Panc1 (cell line): ENCODE measurements around the gene SIRPG. TPM values are rescaled to one million over a fixed set of nuclear protein-coding genes. Genes with fewer than 3 reads are reported as not detected.

Source experiments
- ATAC-seq: fragments of 200-7000 bp; cut with Tn5 transposase; 2 replicates; pipeline ENCODE4 v1.9.1; 2020; ENCODE audit warnings: mild to moderate bottlenecking, moderate library complexity
- BruUV-seq: library from RNA; stranded (reverse); fragments of 400-500 nt; replicated peaks from 2 replicates; lab custom pipeline; 2021; lab: Mats Ljungman, UMichigan
- CTCF ChIA-PET: fragments of 300-600 bp; sonication (Branson Sonifier 250); formaldehyde crosslinking; loops from one replicate; lab custom pipeline; 2022; ENCODE audit warnings: antibody characterized with exemption; lab: Charles Lee
- POLR2A ChIA-PET: fragments of 300-600 bp; sonication (Branson Sonifier 250); formaldehyde crosslinking; loops from one replicate; lab custom pipeline; 2022; ENCODE audit warnings: antibody characterized with exemption; lab: Charles Lee
- DNase-seq: peaks from one replicate; pipeline ENCODE4 v3.0.0-alpha.2; 2010; ENCODE audit warnings: low read depth, low spot score
- H3K27ac ChIP-seq: 2 replicates; pipeline ENCODE4 v1.5.1; 2011; ENCODE audit warnings: mild to moderate bottlenecking, low read length, inconsistent platforms
- H3K27me3 ChIP-seq: fragments of 200-500 bp; sonication (Bioruptor generic); 2 replicates; pipeline ENCODE4 v1.6.0; 2014; ENCODE audit warnings: low read length, inconsistent platforms; ENCODE audit not compliant: control insufficient read depth, insufficient read depth
- H3K36me3 ChIP-seq: fragments of 200-500 bp; sonication (Bioruptor generic); 2 replicates; pipeline ENCODE4 v1.5.1; 2014; ENCODE audit warnings: inconsistent platforms, mild to moderate bottlenecking, low read length, moderate library complexity; ENCODE audit not compliant: control insufficient read depth, insufficient read depth
- H3K4me1 ChIP-seq: 2 replicates; pipeline ENCODE4 v1.5.1; 2011; ENCODE audit warnings: inconsistent platforms, mild to moderate bottlenecking, low read length, moderate library complexity; ENCODE audit not compliant: control insufficient read depth, insufficient read depth
- H3K4me3 ChIP-seq, 2 experiments: 2 replicates each; pipeline ENCODE4 v1.5.1; 2011 to 2012; ENCODE audit warnings: low read depth in 2 of 2, low read length in 2 of 2, mild to moderate bottlenecking in 2 of 2, inconsistent platforms in 1 of 2, moderate library complexity in 1 of 2
- H3K9me3 ChIP-seq: fragments of 200-500 bp; sonication (Bioruptor generic); 2 replicates; pipeline ENCODE4 v1.5.1; 2014; ENCODE audit warnings: low read depth, mild to moderate bottlenecking, inconsistent platforms, low read length, moderate library complexity; ENCODE audit not compliant: control insufficient read depth, insufficient read depth
- CTCF ChIP-seq: fragments of 450-650 bp; IDR thresholded peaks from 2 replicates; pipeline ENCODE4 v1.5.1; 2017; ENCODE audit warnings: mild to moderate bottlenecking
- POLR2AphosphoS5 ChIP-seq: IDR thresholded peaks from 2 replicates; pipeline ENCODE4 v1.6.1; 2012; ENCODE audit warnings: mild to moderate bottlenecking, low read depth, low read length, moderate library complexity
- REST ChIP-seq, 2 experiments: IDR thresholded peaks; 2 replicates each; pipeline ENCODE4 v1.6.1; 2011 to 2012; ENCODE audit warnings: low read depth in 2 of 2, control low read depth in 1 of 2, low read length in 1 of 2, mild to moderate bottlenecking in 1 of 2, moderate library complexity in 1 of 2; ENCODE audit not compliant: insufficient read depth in 1 of 2
- SIN3A ChIP-seq: IDR thresholded peaks from 2 replicates; pipeline ENCODE4 v1.6.1; 2012; ENCODE audit warnings: low read depth, mild to moderate bottlenecking, low read length, moderate library complexity, borderline replicate concordance; ENCODE audit not compliant: insufficient read depth
- TCF7L2 ChIP-seq: IDR thresholded peaks from 2 replicates; pipeline ENCODE4 v1.6.1; 2011; ENCODE audit warnings: mild to moderate bottlenecking, low read depth, low read length, inconsistent platforms
- in situ Hi-C: cut with HindIII; loops from 2 replicates; pipeline ENCODE4 v1.10.0; 2016; ENCODE audit warnings: low sequenced_read_pairs, low pct_unique_long_range_greater_than_20kb
- intact Hi-C: fragments of 100-400 bp; cut with micrococcal nuclease; formaldehyde crosslinking; loops from one replicate; pipeline ENCODE4 v1.10.0; 2022; ENCODE audit not compliant: unreplicated experiment
- total RNA-seq: library from RNA; stranded (reverse); gene quantifications from one replicate; pipeline ENCODE4 v1.2.1, GENCODE V29; 2021; ENCODE audit not compliant: unreplicated experiment

SIRPG gene
- total RNA-seq, 1 experiment from 2014 or later: not detected

GRCh38 chr20:1684872-1685271 lies 27.3 kb upstream of the SIRPG start:
- in situ Hi-C loops (no loop called here), intact Hi-C loops (no loop called here)
- TF ChIP-seq REST (IDR thresholded peaks at IDR 0.05; ENCODE audit: insufficient read depth in 1 of 2, low read depth in 2 of 2, low read length in 1 of 2) (no peak), TCF7L2 (no peak), POLR2AphosphoS5 (no peak), CTCF (no peak)

GRCh38 chr20:1676650-1677049 lies 19.1 kb upstream of the SIRPG start:
- DNase-seq: no peak
- Histone ChIP-seq H3K9me3 (no peaks in the 10 kb centered on the region), H3K4me1 (no peaks in the 10 kb centered on the region), H3K27me3 (peaks cover 17% of the 10 kb centered on the region), H3K4me3 (no peak overlapping the region), H3K27ac (no peak overlapping the region), H3K36me3 (no peaks in the 10 kb centered on the region)
- BruUV-seq: no TSS peak
- in situ Hi-C loops (no loop called here), intact Hi-C loops (no loop called here)
- ChIA-PET POLR2A (no interaction called here), CTCF (interaction anchor here (0.5 to 0.6 kb wide), 4 partner anchors 21 to 496 kb away, joined by 3 read pairs; no protein-coding TSS in a partner anchor)
- no peak for ATAC-seq
- no peak for TF ChIP-seq REST (IDR thresholded peaks at IDR 0.05; ENCODE audit: insufficient read depth in 1 of 2, low read depth in 2 of 2, low read length in 1 of 2)
- no peak for TF ChIP-seq POLR2AphosphoS5
- no peak for TF ChIP-seq SIN3A
- no peak for TF ChIP-seq CTCF
- no peak for TF ChIP-seq TCF7L2

More at GRCh38 chr20:1684872-1685271, 27.3 kb upstream of the SIRPG start:
- ATAC-seq (no peak), DNase-seq (no peak)
- ChIA-PET POLR2A (no interaction called here), CTCF (no interaction called here)
- no peaks in the 10 kb centered on the region; the same call in 1 of the 2 replicates for H3K36me3 ChIP-seq
- no peak overlapping the region for H3K4me3 ChIP-seq
- H3K27ac ChIP-seq: no peak overlapping the region
- H3K27me3 ChIP-seq: peaks cover 13% of the 10 kb centered on the region
- no peaks in the 10 kb centered on the region for H3K4me1 ChIP-seq
- no peaks in the 10 kb centered on the region for H3K9me3 ChIP-seq
- no TSS peak for BruUV-seq
